Measurements from ENCODE around the gene S1PR4.
"Not testable (repeated sequence)": the region's sequence is repeated elsewhere in the genome, so short reads cannot be mapped to it uniquely, and the experiment has no call there.

Gene S1PR4

GRCh38 chr19:3153286-3154230 is 25.0 kb upstream of the S1PR4 start:
- no peak for DNase-seq

GRCh38 chr19:3154447-3154846 is 24.1 kb upstream of the S1PR4 start:
- DNase-seq, result not testable (repeated sequence)

- peak; percentile 93 for DNase-seq
Measured at GRCh38 chr19:3154957-3155736, 23.4 kb upstream of the S1PR4 start.

- no peak for DNase-seq
Measured at GRCh38 chr19:3157096-3157845, 21.3 kb upstream of the S1PR4 start.

- no peak for DNase-seq
Measured at GRCh38 chr19:3159565-3159964, 19.0 kb upstream of the S1PR4 start.

GRCh38 chr19:3160219-3160618 is 18.4 kb upstream of the S1PR4 start:
- no peak for DNase-seq

- DNase-seq, result no peak
Measured at GRCh38 chr19:3161453-3161852, 17.1 kb upstream of the S1PR4 start.

GRCh38 chr19:3162418-3163229 is 15.9 kb upstream of the S1PR4 start:
- DNase-seq, result no peak

- DNase-seq, result peak; percentile 88
Measured at GRCh38 chr19:3163230-3163886, 15.2 kb upstream of the S1PR4 start.

GRCh38 chr19:3163943-3164342 is 14.6 kb upstream of the S1PR4 start:
- no peak for DNase-seq

GRCh38 chr19:3167533-3168272 is 10.9 kb upstream of the S1PR4 start:
- DNase-seq, result no peak

- peak; percentile 61 for DNase-seq
Measured at GRCh38 chr19:3171894-3172672, 6.5 kb upstream of the S1PR4 start.

- DNase-seq, result not testable (repeated sequence)
Measured at GRCh38 chr19:3172673-3173000, 5.9 kb upstream of the S1PR4 start.

GRCh38 chr19:3175781-3176714 is 2.5 kb upstream of the S1PR4 start:
- DNase-seq, result no peak

- peak; percentile 89 for DNase-seq
Measured at GRCh38 chr19:3176715-3177501, 1.7 kb upstream of the S1PR4 start.

GRCh38 chr19:3178973-3179738 is 587 bp downstream of the S1PR4 start:
- peak; percentile 76 for DNase-seq

GRCh38 chr19:3179739-3180293 is 1.2 kb downstream of the S1PR4 start:
- peak; percentile 80 for DNase-seq
